ENCODE measurements around the gene CDHR3. TPM values are rescaled to one million over a fixed set of nuclear protein-coding genes. Genes with fewer than 3 reads are reported as not detected.

Gene CDHR3
- polyA plus RNA-seq, 2 of the 4 experiments (the other 2 are of a cell fraction): 4.0 to 4.5 TPM

- no peak overlapping the region for H3K4me2 ChIP-seq
- H3K4me3 ChIP-seq: no peak overlapping the region
- DNase-seq (ENCODE audit: low read depth in 1 of 2, low spot score in 1 of 2): no peak
- ChIA-PET POLR2A (no interaction called here), CTCF (interaction anchor here (0.8 to 3.6 kb wide), 6 partner anchors 12 to 219 kb away, joined by 3 to 19 read pairs (median 6); no protein-coding TSS in a partner anchor)
- TF ChIP-seq BHLHE40 (IDR thresholded peaks at IDR 0.05; ENCODE audit: low read depth, low read length): no peak
- TF ChIP-seq REST (IDR thresholded peaks at IDR 0.05): no peak
- WGBS (ENCODE audit: missing lambda C conversion rate): 95% methylated on average over 5 of the region's 5 CpGs
- no peaks in the 10 kb centered on the region for H3K9me3 ChIP-seq
- no peak for ATAC-seq
- no peak for FAIRE-seq
- no peak overlapping the region for H3K27ac ChIP-seq
- H3K4me1 ChIP-seq: no peaks in the 10 kb centered on the region
These were observed 27.8 kb upstream of the CDHR3 start for GRCh38 chr7:105935250-105935649.

- ATAC-seq: no peak
- FAIRE-seq: no peak
- Histone ChIP-seq H3K9me3 (no peaks in the 10 kb centered on the region), H3K27ac (no peak overlapping the region), H3K4me1 (no peaks in the 10 kb centered on the region), H3K4me2 (no peak overlapping the region), H3K4me3 (no peak overlapping the region)
- CTCF ChIA-PET: interaction anchor here (0.8 to 3.6 kb wide), 5 partner anchors 11 to 239 kb away, joined by 3 to 19 read pairs (median 3); no protein-coding TSS in a partner anchor
- WGBS (ENCODE audit: missing lambda C conversion rate): 48% methylated on average over 3 of the region's 3 CpGs
- POLR2A ChIA-PET: no interaction called here
- TF ChIP-seq MYC (IDR thresholded peaks at IDR 0.05; ENCODE audit: borderline replicate concordance, low read length) (no peak), HDAC2 (IDR thresholded peaks at IDR 0.05) (no peak), CBX8 (IDR thresholded peaks at IDR 0.05) (no peak), FOXS1 (CRISPR knock-in tag; IDR thresholded peaks at IDR 0.05) (no peak), ZFP36 (IDR thresholded peaks at IDR 0.05; ENCODE audit: borderline replicate concordance, partially characterized antibody) (no peak), ZSCAN20 (CRISPR knock-in tag; IDR thresholded peaks at IDR 0.05) (no peak), FOSB (CRISPR knock-in tag; IDR thresholded peaks at IDR 0.05) (no peak), POLR2A (IDR thresholded peaks at IDR 0.05; ENCODE audit: low read length) (no peak), HMGXB4 (CRISPR knock-in tag; IDR thresholded peaks at IDR 0.05; ENCODE audit: borderline replicate concordance) (no peak), NFE2L2 (conservative IDR thresholded peaks at IDR 0.05; ENCODE audit: low read length) (no peak), KDM5A (IDR thresholded peaks at IDR 0.05) (no peak)
- no peak for DNase-seq (ENCODE audit: low read depth in 1 of 2, low spot score in 1 of 2)
These were observed 25.7 kb upstream of the CDHR3 start for GRCh38 chr7:105937411-105937810.

GRCh38 chr7:105940109-105940508 is 23.0 kb upstream of the CDHR3 start:
- FAIRE-seq (no peak), ATAC-seq (no peak), DNase-seq (ENCODE audit: low read depth in 1 of 2, low spot score in 1 of 2) (no peak)
- Histone ChIP-seq H3K4me2 (no peak overlapping the region), H3K27ac (no peak overlapping the region), H3K4me3 (no peak overlapping the region), H3K9me3 (no peaks in the 10 kb centered on the region), H3K4me1 (no peaks in the 10 kb centered on the region)
- 70% methylated on average over 4 of the region's 4 CpGs for WGBS (ENCODE audit: missing lambda C conversion rate)
- POLR2A ChIA-PET: no interaction called here
- CTCF ChIA-PET: interaction anchor here (0.9 kb wide), 1 partner anchor 12 kb away, joined by 4 read pairs; no protein-coding TSS in a partner anchor
- no peak for TF ChIP-seq JUNB (IDR thresholded peaks at IDR 0.05)
- TF ChIP-seq SMC3 (IDR thresholded peaks at IDR 0.05): no peak
- no peak for TF ChIP-seq KDM5A (IDR thresholded peaks at IDR 0.05)
- no peak for TF ChIP-seq NPAS2 (CRISPR knock-in tag; IDR thresholded peaks at IDR 0.05; ENCODE audit: borderline replicate concordance)
- TF ChIP-seq SREBF2 (IDR thresholded peaks at IDR 0.05): no peak

GRCh38 chr7:105941596-105941995 is 21.5 kb upstream of the CDHR3 start:
- FAIRE-seq (no peak), DNase-seq (ENCODE audit: low read depth in 1 of 2, low spot score in 1 of 2) (no peak)
- CTCF ChIA-PET: interaction anchor here (0.8 kb wide), 1 partner anchor 31 kb away, joined by 3 read pairs; no protein-coding TSS in a partner anchor

More at GRCh38 chr7:105941596-105941995, 21.5 kb upstream of the CDHR3 start:
- TF ChIP-seq EHF (CRISPR knock-in tag; IDR thresholded peaks at IDR 0.05): no peak
- TF ChIP-seq ZFP36 (IDR thresholded peaks at IDR 0.05; ENCODE audit: borderline replicate concordance, partially characterized antibody): no peak
- TF ChIP-seq EHMT2 (IDR thresholded peaks at IDR 0.05; ENCODE audit: low read depth): no peak
- no peak for TF ChIP-seq CBX2 (IDR thresholded peaks at IDR 0.05; ENCODE audit: borderline replicate concordance, low read depth)
- TF ChIP-seq TP53 (CRISPR knock-in tag; IDR thresholded peaks at IDR 0.05): no peak
- H3K4me3 ChIP-seq: no peak overlapping the region
- no peaks in the 10 kb centered on the region for H3K9me3 ChIP-seq
- POLR2A ChIA-PET: no interaction called here
- no peak for ATAC-seq
- no peak overlapping the region for H3K27ac ChIP-seq
- no peak overlapping the region for H3K4me2 ChIP-seq
- no peaks in the 10 kb centered on the region for H3K4me1 ChIP-seq
